ENCODE results near the gene CMTM5.
"Not testable (repeated sequence)": the region's sequence is repeated elsewhere in the genome, so short reads cannot be mapped to it uniquely, and the experiment has no call there.

The CMTM5 gene

GRCh38 chr14:23386999-23387398 is 10.2 kb downstream of the CMTM5 start:
- Mint-ChIP-seq H3K4me3 (no peak overlapping the region), H3K9me3 (no peaks in the 10 kb centered on the region), H3K4me1 (ENCODE audit: low read depth in 2 of 2) (no peaks in the 10 kb centered on the region), H3K36me3 (ENCODE audit: insufficient read depth) (peaks cover 2% of the 10 kb centered on the region), H3K27ac (no peak overlapping the region), H3K27me3 (peaks cover 48 to 57% of the 10 kb centered on the region in 2 donors)
- no peak for DNase-seq
- ATAC-seq (replicated peaks) = no peak

- ATAC-seq (replicated peaks) (no peak), DNase-seq (no peak)
- Mint-ChIP-seq H3K9me3 (no peaks in the 10 kb centered on the region), H3K4me1 (ENCODE audit: low read depth in 2 of 2) (no peaks in the 10 kb centered on the region), H3K27me3 (peaks cover 45 to 56% of the 10 kb centered on the region in 2 donors), H3K4me3 (no peak overlapping the region), H3K27ac (peak overlapping the region in 1 of 2 donors; percentile 44), H3K36me3 (ENCODE audit: insufficient read depth) (peaks cover 2% of the 10 kb centered on the region)
Observed at GRCh38 chr14:23387916-23388882, 11.4 kb downstream of the CMTM5 start.

- H3K27me3 Mint-ChIP-seq = peaks cover 52 to 62% of the 10 kb centered on the region in 2 donors
- no peak for DNase-seq
- no peaks in the 10 kb centered on the region for H3K4me1 Mint-ChIP-seq (ENCODE audit: low read depth in 2 of 2)
- H3K36me3 Mint-ChIP-seq (ENCODE audit: insufficient read depth) = peaks cover 2% of the 10 kb centered on the region
- no peak overlapping the region for H3K27ac Mint-ChIP-seq
- no peaks in the 10 kb centered on the region for H3K9me3 Mint-ChIP-seq
- no peak for ATAC-seq (replicated peaks)
- H3K4me3 Mint-ChIP-seq = no peak overlapping the region
Observed at GRCh38 chr14:23388996-23389395, 12.2 kb downstream of the CMTM5 start.

- H3K4me3 Mint-ChIP-seq = no peak overlapping the region
- ATAC-seq (replicated peaks) (no peak), DNase-seq (no peak)
- H3K27ac Mint-ChIP-seq = no peak overlapping the region
- peaks cover 2% of the 10 kb centered on the region for H3K36me3 Mint-ChIP-seq (ENCODE audit: insufficient read depth)
- H3K9me3 Mint-ChIP-seq = no peaks in the 10 kb centered on the region
- no peaks in the 10 kb centered on the region for H3K4me1 Mint-ChIP-seq (ENCODE audit: low read depth in 2 of 2)
- peaks cover 51 to 63% of the 10 kb centered on the region in 2 donors for H3K27me3 Mint-ChIP-seq
Observed at GRCh38 chr14:23389396-23389795, 12.6 kb downstream of the CMTM5 start.

- ATAC-seq (replicated peaks) = not testable (repeated sequence)
Observed at GRCh38 chr14:23389871-23390270, 13.0 kb downstream of the CMTM5 start.

GRCh38 chr14:23392613-23393012 is 15.8 kb downstream of the CMTM5 start:
- Mint-ChIP-seq H3K4me1 (ENCODE audit: low read depth in 2 of 2) (no peaks in the 10 kb centered on the region), H3K27me3 (peaks cover 44 to 59% of the 10 kb centered on the region in 2 donors), H3K4me3 (no peak overlapping the region), H3K9me3 (no peaks in the 10 kb centered on the region), H3K27ac (no peak overlapping the region), H3K36me3 (ENCODE audit: insufficient read depth) (peaks cover 2% of the 10 kb centered on the region)
- no peak for DNase-seq
- ATAC-seq (replicated peaks) = no peak

More at GRCh38 chr14:23389871-23390270, 13.0 kb downstream of the CMTM5 start:
- H3K36me3 Mint-ChIP-seq (ENCODE audit: insufficient read depth); DNase-seq; H3K4me3 Mint-ChIP-seq; H3K4me1 Mint-ChIP-seq (ENCODE audit: low read depth in 2 of 2); H3K9me3 Mint-ChIP-seq; H3K27ac Mint-ChIP-seq: not testable (repeated sequence)
- peaks cover 47 to 63% of the 10 kb centered on the region in 2 donors for H3K27me3 Mint-ChIP-seq

GRCh38 chr14:23396126-23396525 is 19.3 kb downstream of the CMTM5 start:
- Mint-ChIP-seq H3K27ac (no peak overlapping the region), H3K9me3 (no peaks in the 10 kb centered on the region), H3K4me1 (ENCODE audit: low read depth in 2 of 2) (no peaks in the 10 kb centered on the region), H3K36me3 (ENCODE audit: insufficient read depth) (no peaks in the 10 kb centered on the region), H3K4me3 (no peak overlapping the region), H3K27me3 (peaks cover 29 to 44% of the 10 kb centered on the region in 2 donors)
- DNase-seq (no peak), ATAC-seq (replicated peaks) (no peak)

GRCh38 chr14:23396781-23397407 is 20.0 kb downstream of the CMTM5 start:
- H3K27ac Mint-ChIP-seq = no peak overlapping the region
- ATAC-seq (replicated peaks) (no peak), DNase-seq (no peak)
- H3K9me3 Mint-ChIP-seq = no peaks in the 10 kb centered on the region
- no peaks in the 10 kb centered on the region for H3K4me1 Mint-ChIP-seq (ENCODE audit: low read depth in 2 of 2)
- peaks cover 29 to 44% of the 10 kb centered on the region in 2 donors for H3K27me3 Mint-ChIP-seq
- H3K36me3 Mint-ChIP-seq (ENCODE audit: insufficient read depth) = no peaks in the 10 kb centered on the region
- no peak overlapping the region for H3K4me3 Mint-ChIP-seq

- Mint-ChIP-seq H3K9me3 (no peaks in the 10 kb centered on the region), H3K4me1 (ENCODE audit: low read depth in 2 of 2) (no peaks in the 10 kb centered on the region), H3K27ac (no peak overlapping the region), H3K4me3 (no peak overlapping the region), H3K36me3 (ENCODE audit: insufficient read depth) (no peaks in the 10 kb centered on the region), H3K27me3 (peaks cover 27 to 46% of the 10 kb centered on the region in 2 donors)
- ATAC-seq (replicated peaks) (no peak), DNase-seq (no peak)
Observed at GRCh38 chr14:23398348-23398747, 21.5 kb downstream of the CMTM5 start.

- H3K27ac Mint-ChIP-seq = no peak overlapping the region
- peaks cover 22 to 45% of the 10 kb centered on the region in 2 donors for H3K27me3 Mint-ChIP-seq
- H3K4me1 Mint-ChIP-seq (ENCODE audit: low read depth in 2 of 2) = no peaks in the 10 kb centered on the region
- ATAC-seq (replicated peaks) (no peak), DNase-seq (no peak)
- H3K4me3 Mint-ChIP-seq = no peak overlapping the region
- H3K36me3 Mint-ChIP-seq (ENCODE audit: insufficient read depth) = no peaks in the 10 kb centered on the region
- H3K9me3 Mint-ChIP-seq = no peaks in the 10 kb centered on the region
Observed at GRCh38 chr14:23399136-23399535, 22.3 kb downstream of the CMTM5 start.

GRCh38 chr14:23399591-23399990 is 22.7 kb downstream of the CMTM5 start:
- Mint-ChIP-seq H3K4me1 (ENCODE audit: low read depth in 2 of 2) (no peaks in the 10 kb centered on the region), H3K9me3 (no peaks in the 10 kb centered on the region), H3K27me3 (peaks cover 21 to 47% of the 10 kb centered on the region in 2 donors), H3K36me3 (ENCODE audit: insufficient read depth) (no peaks in the 10 kb centered on the region), H3K27ac (no peak overlapping the region), H3K4me3 (no peak overlapping the region)
- no peak for DNase-seq
- ATAC-seq (replicated peaks) = no peak

- DNase-seq; H3K27ac Mint-ChIP-seq; ATAC-seq (replicated peaks); H3K4me1 Mint-ChIP-seq (ENCODE audit: low read depth in 2 of 2); H3K9me3 Mint-ChIP-seq; H3K4me3 Mint-ChIP-seq; H3K36me3 Mint-ChIP-seq (ENCODE audit: insufficient read depth): not testable (repeated sequence)
- peaks cover 21 to 57% of the 10 kb centered on the region in 2 donors for H3K27me3 Mint-ChIP-seq
Observed at GRCh38 chr14:23400496-23401149, 23.8 kb downstream of the CMTM5 start.

- no peak overlapping the region for H3K4me3 Mint-ChIP-seq
- no peaks in the 10 kb centered on the region for H3K4me1 Mint-ChIP-seq (ENCODE audit: low read depth in 2 of 2)
- H3K27me3 Mint-ChIP-seq = peaks cover 18 to 64% of the 10 kb centered on the region in 2 donors
- no peak overlapping the region for H3K27ac Mint-ChIP-seq
- H3K36me3 Mint-ChIP-seq (ENCODE audit: insufficient read depth) = no peaks in the 10 kb centered on the region
- no peaks in the 10 kb centered on the region for H3K9me3 Mint-ChIP-seq
- ATAC-seq (replicated peaks) (no peak), DNase-seq (no peak)
Observed at GRCh38 chr14:23401291-23401690, 24.4 kb downstream of the CMTM5 start.
